Measurements from ENCODE around the gene CASP12. TPM values are rescaled to one million over a fixed set of nuclear protein-coding genes. Genes with fewer than 3 reads are reported as not detected.
A peak's percentile ranks its signal among the peaks of the same experiment; 100 is the strongest.

The CASP12 gene
- polyA plus RNA-seq, 4 donors, result 0.18 TPM; not detected in 2

DNA sequence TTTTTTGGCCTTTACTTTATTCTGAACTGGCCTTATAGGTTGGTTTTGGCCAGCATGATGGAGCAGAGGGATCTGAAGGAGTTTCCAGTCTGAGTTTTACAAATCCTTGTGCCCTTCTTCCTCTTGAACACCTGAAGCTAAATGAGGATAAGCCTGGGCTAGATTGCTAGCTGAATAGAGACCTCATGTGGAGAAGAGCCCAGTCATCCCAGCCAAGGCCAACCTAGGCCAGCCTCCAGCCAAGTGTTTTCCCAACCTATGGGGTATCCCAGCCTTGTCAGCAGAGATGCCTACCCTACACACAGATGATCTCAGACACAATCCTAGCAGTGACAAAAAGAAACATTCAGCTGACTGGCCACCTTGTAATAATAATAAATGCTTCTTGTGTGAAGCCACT lies 966 bp upstream of the CASP12 start:
- no peaks in the 10 kb centered on the region for H3K27me3 ChIP-seq (ENCODE audit: control insufficient read depth in 3 of 3, insufficient read depth in 3 of 3, low read length in 3 of 3)
- no peaks in the 10 kb centered on the region for H3K4me1 ChIP-seq (ENCODE audit: control insufficient read depth in 3 of 3, insufficient read depth in 2 of 3, low read depth in 1 of 3, low read length in 2 of 3)
- FAIRE-seq (no peak), DNase-seq (no peak)
- H3K4me3 ChIP-seq (ENCODE audit: low read depth in 1 of 3, low read length in 3 of 3), result no peak overlapping the region
- H3K36me3 ChIP-seq (ENCODE audit: control insufficient read depth in 3 of 3, insufficient read depth in 2 of 3, low read depth in 1 of 3, low read length in 3 of 3), result no peaks in the 10 kb centered on the region
- H3K27ac ChIP-seq (ENCODE audit: low read depth in 1 of 3, low read length in 2 of 3), result peak overlapping the region in 1 of 3 donors; percentile 4
- H3K9me3 ChIP-seq (ENCODE audit: control insufficient read depth in 2 of 2, insufficient read depth in 1 of 2, low read depth in 1 of 2, low read length in 1 of 2), result no peaks in the 10 kb centered on the region

DNA sequence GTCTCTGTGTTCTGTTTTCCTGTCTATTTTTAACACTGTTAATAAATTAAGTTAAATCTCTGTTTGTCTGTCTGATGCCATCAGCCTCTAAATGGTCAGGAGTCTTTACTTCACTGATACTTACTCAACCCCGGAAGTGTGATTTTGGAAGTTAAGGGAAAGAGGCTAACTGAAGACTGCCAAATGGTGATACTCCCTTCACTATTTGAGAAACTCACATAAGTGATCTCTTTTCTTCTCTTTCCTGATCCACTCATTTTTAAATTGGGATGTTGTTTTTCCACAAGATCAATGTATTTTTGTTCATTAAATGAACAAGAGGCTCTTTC lies 389 bp upstream of the CASP12 start:
- Histone ChIP-seq H3K4me1 (ENCODE audit: control insufficient read depth in 3 of 3, insufficient read depth in 2 of 3, low read depth in 1 of 3, low read length in 2 of 3) (no peaks in the 10 kb centered on the region), H3K9me3 (ENCODE audit: control insufficient read depth in 2 of 2, insufficient read depth in 1 of 2, low read depth in 1 of 2, low read length in 1 of 2) (no peaks in the 10 kb centered on the region), H3K4me3 (ENCODE audit: low read depth in 1 of 3, low read length in 3 of 3) (no peak overlapping the region), H3K36me3 (ENCODE audit: control insufficient read depth in 3 of 3, insufficient read depth in 2 of 3, low read depth in 1 of 3, low read length in 3 of 3) (no peaks in the 10 kb centered on the region), H3K27ac (ENCODE audit: low read depth in 1 of 3, low read length in 2 of 3) (peak overlapping the region in 2 of 3 donors; percentile 34 to 39), H3K27me3 (ENCODE audit: control insufficient read depth in 3 of 3, insufficient read depth in 3 of 3, low read length in 3 of 3) (no peaks in the 10 kb centered on the region)
- WGBS, 3 donors, result 57 to 90% (median 74%) methylated on average over 1 of the region's 1 CpG
- DNase-seq, result no peak
- no peak for FAIRE-seq

- Histone ChIP-seq H3K36me3 (ENCODE audit: control insufficient read depth in 3 of 3, insufficient read depth in 2 of 3, low read depth in 1 of 3, low read length in 3 of 3) (no peaks in the 10 kb centered on the region), H3K4me1 (ENCODE audit: control insufficient read depth in 3 of 3, insufficient read depth in 2 of 3, low read depth in 1 of 3, low read length in 2 of 3) (no peaks in the 10 kb centered on the region), H3K4me3 (ENCODE audit: low read depth in 1 of 3, low read length in 3 of 3) (no peak overlapping the region), H3K27me3 (ENCODE audit: control insufficient read depth in 3 of 3, insufficient read depth in 3 of 3, low read length in 3 of 3) (no peaks in the 10 kb centered on the region), H3K27ac (ENCODE audit: low read depth in 1 of 3, low read length in 2 of 3) (no peak overlapping the region), H3K9me3 (ENCODE audit: control insufficient read depth in 2 of 2, insufficient read depth in 1 of 2, low read depth in 1 of 2, low read length in 1 of 2) (no peaks in the 10 kb centered on the region)
- DNase-seq (no peak), FAIRE-seq (no peak)
- WGBS, 3 donors, result 49 to 70% (median 70%) methylated on average over 2 of the region's 2 CpGs
Observed at GRCh38 chr11:104895634-104896033, 2.6 kb downstream of the CASP12 start.

DNA sequence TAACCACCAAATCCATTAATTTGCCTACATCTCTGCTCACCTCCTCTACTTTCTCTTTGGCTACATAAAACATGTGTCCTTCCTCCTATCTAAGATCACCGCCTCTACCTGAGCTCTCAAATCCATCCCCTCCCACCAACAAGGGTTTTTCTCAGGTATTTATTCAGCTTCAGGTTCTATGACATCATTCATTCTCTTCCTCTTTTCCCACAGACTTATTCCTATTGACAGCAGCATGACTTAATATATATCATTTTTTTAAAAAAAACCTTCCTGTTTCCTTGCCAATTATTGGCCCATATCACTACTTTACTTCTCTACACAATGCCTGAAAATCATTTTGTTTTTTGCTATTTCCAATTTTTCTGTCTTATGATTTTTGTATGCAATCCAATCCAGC lies 4.4 kb downstream of the CASP12 start:
- DNase-seq, result no peak
- H3K27ac ChIP-seq (ENCODE audit: low read depth in 1 of 3, low read length in 2 of 3), result no peak overlapping the region
- H3K9me3 ChIP-seq (ENCODE audit: control insufficient read depth in 2 of 2, insufficient read depth in 1 of 2, low read depth in 1 of 2, low read length in 1 of 2), result no peaks in the 10 kb centered on the region
- no peak overlapping the region for H3K4me3 ChIP-seq (ENCODE audit: low read depth in 1 of 3, low read length in 3 of 3)
- no peaks in the 10 kb centered on the region for H3K27me3 ChIP-seq (ENCODE audit: control insufficient read depth in 3 of 3, insufficient read depth in 3 of 3, low read length in 3 of 3)
- no peaks in the 10 kb centered on the region for H3K36me3 ChIP-seq (ENCODE audit: control insufficient read depth in 3 of 3, insufficient read depth in 2 of 3, low read depth in 1 of 3, low read length in 3 of 3)
- no peaks in the 10 kb centered on the region for H3K4me1 ChIP-seq (ENCODE audit: control insufficient read depth in 3 of 3, insufficient read depth in 2 of 3, low read depth in 1 of 3, low read length in 2 of 3)
- FAIRE-seq, result no peak
- WGBS, 3 donors, result 82 to 98% (median 91%) methylated on average over 1 of the region's 1 CpG

- Histone ChIP-seq H3K4me3 (ENCODE audit: low read depth in 1 of 3, low read length in 3 of 3) (no peak overlapping the region), H3K36me3 (ENCODE audit: control insufficient read depth in 3 of 3, insufficient read depth in 2 of 3, low read depth in 1 of 3, low read length in 3 of 3) (no peaks in the 10 kb centered on the region), H3K4me1 (ENCODE audit: control insufficient read depth in 3 of 3, insufficient read depth in 2 of 3, low read depth in 1 of 3, low read length in 2 of 3) (no peaks in the 10 kb centered on the region), H3K9me3 (ENCODE audit: control insufficient read depth in 2 of 2, insufficient read depth in 1 of 2, low read depth in 1 of 2, low read length in 1 of 2) (no peaks in the 10 kb centered on the region), H3K27me3 (ENCODE audit: control insufficient read depth in 3 of 3, insufficient read depth in 3 of 3, low read length in 3 of 3) (no peaks in the 10 kb centered on the region), H3K27ac (ENCODE audit: low read depth in 1 of 3, low read length in 2 of 3) (no peak overlapping the region)
- FAIRE-seq (no peak), DNase-seq (no peak)
- 59 to 74% (median 71%) methylated on average over 3 of the region's 3 CpGs for WGBS, 3 donors
Observed at GRCh38 chr11:104892723-104893511, 5.3 kb downstream of the CASP12 start.

DNA sequence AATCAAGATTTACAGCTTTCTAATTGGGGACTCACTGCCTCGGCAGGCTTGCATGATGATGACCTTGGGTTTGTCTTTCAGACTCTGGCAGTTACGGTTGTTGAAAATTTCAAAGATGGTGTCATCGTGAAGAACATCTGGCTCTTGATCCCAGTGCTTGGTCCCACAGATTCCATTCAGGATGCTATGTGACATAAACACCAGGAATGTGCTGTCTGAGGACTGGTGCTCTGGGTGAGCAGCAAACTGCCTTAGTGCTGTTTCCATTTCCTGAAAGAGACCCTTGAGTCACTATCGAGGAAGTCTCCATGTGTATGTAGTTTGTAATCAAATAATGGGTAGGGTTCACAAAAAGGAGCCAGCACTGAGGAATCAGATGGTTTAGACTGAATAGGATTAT lies 7.1 kb downstream of the CASP12 start:
- FAIRE-seq, result no peak
- Histone ChIP-seq H3K9me3 (ENCODE audit: control insufficient read depth in 2 of 2, insufficient read depth in 1 of 2, low read depth in 1 of 2, low read length in 1 of 2) (no peaks in the 10 kb centered on the region), H3K27me3 (ENCODE audit: control insufficient read depth in 3 of 3, insufficient read depth in 3 of 3, low read length in 3 of 3) (no peaks in the 10 kb centered on the region), H3K4me1 (ENCODE audit: control insufficient read depth in 3 of 3, insufficient read depth in 2 of 3, low read depth in 1 of 3, low read length in 2 of 3) (no peaks in the 10 kb centered on the region), H3K36me3 (ENCODE audit: control insufficient read depth in 3 of 3, insufficient read depth in 2 of 3, low read depth in 1 of 3, low read length in 3 of 3) (no peaks in the 10 kb centered on the region), H3K27ac (ENCODE audit: low read depth in 1 of 3, low read length in 2 of 3) (no peak overlapping the region), H3K4me3 (ENCODE audit: low read depth in 1 of 3, low read length in 3 of 3) (no peak overlapping the region)
- no peak for DNase-seq
- 87 to 92% (median 89%) methylated on average over 4 of the region's 4 CpGs for WGBS, 3 donors

DNA sequence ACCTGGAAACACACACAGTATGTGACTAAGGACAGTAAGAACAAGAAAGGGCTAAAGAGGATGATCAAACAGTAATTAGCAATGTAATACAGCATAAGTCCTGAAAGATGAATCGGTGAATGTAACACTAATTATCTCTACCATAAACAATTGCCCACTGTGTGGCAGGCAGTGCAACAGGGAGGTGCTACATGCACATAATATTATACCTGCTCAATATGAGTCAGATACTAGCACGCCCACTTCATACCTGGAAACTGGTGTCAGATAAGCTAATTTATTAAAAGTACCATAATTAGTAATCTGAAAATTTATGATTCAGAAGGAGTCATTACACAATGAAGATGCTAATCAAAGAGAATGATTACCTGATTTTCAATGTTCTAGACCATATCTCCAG lies 14.9 kb downstream of the CASP12 start:
- Histone ChIP-seq H3K27ac (ENCODE audit: low read depth in 1 of 3, low read length in 2 of 3) (no peak overlapping the region), H3K9me3 (ENCODE audit: control insufficient read depth in 2 of 2, insufficient read depth in 1 of 2, low read depth in 1 of 2, low read length in 1 of 2) (no peaks in the 10 kb centered on the region), H3K36me3 (ENCODE audit: control insufficient read depth in 3 of 3, insufficient read depth in 2 of 3, low read depth in 1 of 3, low read length in 3 of 3) (no peaks in the 10 kb centered on the region), H3K4me1 (ENCODE audit: control insufficient read depth in 3 of 3, insufficient read depth in 2 of 3, low read depth in 1 of 3, low read length in 2 of 3) (no peaks in the 10 kb centered on the region), H3K27me3 (ENCODE audit: control insufficient read depth in 3 of 3, insufficient read depth in 3 of 3, low read length in 3 of 3) (no peaks in the 10 kb centered on the region), H3K4me3 (ENCODE audit: low read depth in 1 of 3, low read length in 3 of 3) (no peak overlapping the region)
- DNase-seq (no peak), FAIRE-seq (no peak)
- 66 to 88% (median 86%) methylated on average over 2 of the region's 2 CpGs for WGBS, 3 donors

GRCh38 chr11:104881117-104881794 lies 17.0 kb downstream of the CASP12 start:
- Histone ChIP-seq H3K9me3 (ENCODE audit: control insufficient read depth in 2 of 2, insufficient read depth in 1 of 2, low read depth in 1 of 2, low read length in 1 of 2) (no peaks in the 10 kb centered on the region), H3K36me3 (ENCODE audit: control insufficient read depth in 3 of 3, insufficient read depth in 2 of 3, low read depth in 1 of 3, low read length in 3 of 3) (no peaks in the 10 kb centered on the region), H3K4me3 (ENCODE audit: low read depth in 1 of 3, low read length in 3 of 3) (no peak overlapping the region), H3K4me1 (ENCODE audit: control insufficient read depth in 3 of 3, insufficient read depth in 2 of 3, low read depth in 1 of 3, low read length in 2 of 3) (no peaks in the 10 kb centered on the region), H3K27me3 (ENCODE audit: control insufficient read depth in 3 of 3, insufficient read depth in 3 of 3, low read length in 3 of 3) (no peaks in the 10 kb centered on the region), H3K27ac (ENCODE audit: low read depth in 1 of 3, low read length in 2 of 3) (peak overlapping the region in 1 of 3 donors; percentile 12)
- no peak for DNase-seq
- no peak for FAIRE-seq
- 66 to 72% (median 70%) methylated on average over 3 of the region's 3 CpGs for WGBS, 3 donors
